ENCODE results near the gene ISOC1.

GRCh38 chr5:129111351-129111750 lies 16.8 kb downstream of the ISOC1 start:
- TF ChIP-seq BRCA1 (IDR thresholded peaks at IDR 0.05; ENCODE audit: low read depth, low read length) (no peak), BCL11A (IDR thresholded peaks at IDR 0.05; ENCODE audit: low read depth, low read length) (no peak), FOXM1 (IDR thresholded peaks at IDR 0.05; ENCODE audit: low read depth, low read length) (no peak), NR2F1 (conservative IDR thresholded peaks at IDR 0.05) (no peak), ATF3 (IDR thresholded peaks at IDR 0.05; ENCODE audit: borderline replicate concordance, extremely low read depth, low read depth, low read length) (no peak), E2F4 (IDR thresholded peaks at IDR 0.05; ENCODE audit: low read depth, low read length) (no peak), RCOR1 (conservative IDR thresholded peaks at IDR 0.05; ENCODE audit: low read depth, low read length) (no peak), RAD21 (IDR thresholded peaks at IDR 0.05; ENCODE audit: insufficient read depth, low read depth, low read length) (no peak)
- TF ChIP-seq, protein P1, sequence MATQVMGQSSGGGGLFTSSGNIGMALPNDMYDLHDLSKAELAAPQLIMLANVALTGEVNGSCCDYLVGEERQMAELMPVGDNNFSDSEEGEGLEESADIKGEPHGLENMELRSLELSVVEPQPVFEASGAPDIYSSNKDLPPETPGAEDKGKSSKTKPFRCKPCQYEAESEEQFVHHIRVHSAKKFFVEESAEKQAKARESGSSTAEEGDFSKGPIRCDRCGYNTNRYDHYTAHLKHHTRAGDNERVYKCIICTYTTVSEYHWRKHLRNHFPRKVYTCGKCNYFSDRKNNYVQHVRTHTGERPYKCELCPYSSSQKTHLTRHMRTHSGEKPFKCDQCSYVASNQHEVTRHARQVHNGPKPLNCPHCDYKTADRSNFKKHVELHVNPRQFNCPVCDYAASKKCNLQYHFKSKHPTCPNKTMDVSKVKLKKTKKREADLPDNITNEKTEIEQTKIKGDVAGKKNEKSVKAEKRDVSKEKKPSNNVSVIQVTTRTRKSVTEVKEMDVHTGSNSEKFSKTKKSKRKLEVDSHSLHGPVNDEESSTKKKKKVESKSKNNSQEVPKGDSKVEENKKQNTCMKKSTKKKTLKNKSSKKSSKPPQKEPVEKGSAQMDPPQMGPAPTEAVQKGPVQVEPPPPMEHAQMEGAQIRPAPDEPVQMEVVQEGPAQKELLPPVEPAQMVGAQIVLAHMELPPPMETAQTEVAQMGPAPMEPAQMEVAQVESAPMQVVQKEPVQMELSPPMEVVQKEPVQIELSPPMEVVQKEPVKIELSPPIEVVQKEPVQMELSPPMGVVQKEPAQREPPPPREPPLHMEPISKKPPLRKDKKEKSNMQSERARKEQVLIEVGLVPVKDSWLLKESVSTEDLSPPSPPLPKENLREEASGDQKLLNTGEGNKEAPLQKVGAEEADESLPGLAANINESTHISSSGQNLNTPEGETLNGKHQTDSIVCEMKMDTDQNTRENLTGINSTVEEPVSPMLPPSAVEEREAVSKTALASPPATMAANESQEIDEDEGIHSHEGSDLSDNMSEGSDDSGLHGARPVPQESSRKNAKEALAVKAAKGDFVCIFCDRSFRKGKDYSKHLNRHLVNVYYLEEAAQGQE (IDR thresholded peaks at IDR 0.05; ENCODE audit: low read depth, low read length) = no peak
- TF ChIP-seq, protein P2, sequence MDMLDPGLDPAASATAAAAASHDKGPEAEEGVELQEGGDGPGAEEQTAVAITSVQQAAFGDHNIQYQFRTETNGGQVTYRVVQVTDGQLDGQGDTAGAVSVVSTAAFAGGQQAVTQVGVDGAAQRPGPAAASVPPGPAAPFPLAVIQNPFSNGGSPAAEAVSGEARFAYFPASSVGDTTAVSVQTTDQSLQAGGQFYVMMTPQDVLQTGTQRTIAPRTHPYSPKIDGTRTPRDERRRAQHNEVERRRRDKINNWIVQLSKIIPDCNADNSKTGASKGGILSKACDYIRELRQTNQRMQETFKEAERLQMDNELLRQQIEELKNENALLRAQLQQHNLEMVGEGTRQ (IDR thresholded peaks at IDR 0.05; ENCODE audit: borderline replicate concordance, low read depth, low read length) = no peak
- TF ChIP-seq, protein P3, sequence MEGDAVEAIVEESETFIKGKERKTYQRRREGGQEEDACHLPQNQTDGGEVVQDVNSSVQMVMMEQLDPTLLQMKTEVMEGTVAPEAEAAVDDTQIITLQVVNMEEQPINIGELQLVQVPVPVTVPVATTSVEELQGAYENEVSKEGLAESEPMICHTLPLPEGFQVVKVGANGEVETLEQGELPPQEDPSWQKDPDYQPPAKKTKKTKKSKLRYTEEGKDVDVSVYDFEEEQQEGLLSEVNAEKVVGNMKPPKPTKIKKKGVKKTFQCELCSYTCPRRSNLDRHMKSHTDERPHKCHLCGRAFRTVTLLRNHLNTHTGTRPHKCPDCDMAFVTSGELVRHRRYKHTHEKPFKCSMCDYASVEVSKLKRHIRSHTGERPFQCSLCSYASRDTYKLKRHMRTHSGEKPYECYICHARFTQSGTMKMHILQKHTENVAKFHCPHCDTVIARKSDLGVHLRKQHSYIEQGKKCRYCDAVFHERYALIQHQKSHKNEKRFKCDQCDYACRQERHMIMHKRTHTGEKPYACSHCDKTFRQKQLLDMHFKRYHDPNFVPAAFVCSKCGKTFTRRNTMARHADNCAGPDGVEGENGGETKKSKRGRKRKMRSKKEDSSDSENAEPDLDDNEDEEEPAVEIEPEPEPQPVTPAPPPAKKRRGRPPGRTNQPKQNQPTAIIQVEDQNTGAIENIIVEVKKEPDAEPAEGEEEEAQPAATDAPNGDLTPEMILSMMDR (IDR thresholded peaks at IDR 0.05 in 2 of 3, conservative IDR thresholded peaks at IDR 0.05 in 1 of 3; ENCODE audit: control insufficient read depth in 2 of 3, extremely low read depth in 1 of 3, insufficient read depth in 1 of 3, low read depth in 3 of 3, low read length in 3 of 3) = no peak
